Fibroblast of skin of abdomen (primary cell): Measurements from ENCODE around the gene MPL.
A peak's percentile ranks its signal among the peaks of the same experiment; 100 is the strongest.

Experiments used
- DNase-seq: peaks from one replicate; pipeline ENCODE4 v3.0.0-alpha.2; 2013

Gene MPL

DNA sequence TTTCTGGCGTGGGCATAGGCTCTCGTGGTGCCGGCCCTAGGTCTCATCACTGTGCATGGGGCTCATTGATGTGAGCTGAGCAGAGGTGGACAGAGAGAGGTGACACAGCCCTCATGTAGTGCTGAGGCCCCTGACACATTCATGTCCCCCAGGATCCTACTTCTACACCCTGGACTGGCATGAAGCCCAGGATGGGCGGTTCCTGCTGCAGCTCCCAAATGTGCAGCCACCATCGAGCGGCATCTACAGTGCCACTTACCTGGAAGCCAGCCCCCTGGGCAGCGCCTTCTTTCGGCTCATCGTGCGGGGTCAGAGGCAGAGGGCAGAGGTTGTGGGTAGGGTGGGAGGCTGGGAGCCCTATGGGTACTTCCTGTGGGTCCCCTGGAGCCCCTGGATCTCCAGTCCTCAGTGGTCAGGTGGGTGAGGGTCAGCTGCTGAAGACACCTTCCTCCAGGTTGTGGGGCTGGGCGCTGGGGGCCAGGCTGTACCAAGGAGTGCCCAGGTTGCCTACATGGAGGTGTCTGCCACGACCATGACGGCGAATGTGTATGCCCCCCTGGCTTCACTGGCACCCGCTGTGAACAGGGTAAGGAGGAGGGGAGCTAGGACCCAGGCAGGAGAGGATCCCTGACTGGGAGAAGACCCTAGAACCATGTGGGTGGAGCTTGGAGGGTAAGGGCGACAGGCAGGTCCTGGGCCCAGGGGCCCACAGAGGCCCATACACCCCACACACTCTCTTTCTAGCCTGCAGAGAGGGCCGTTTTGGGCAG is 30.7 kb upstream of the MPL start:
- DNase-seq: no peak

DNA sequence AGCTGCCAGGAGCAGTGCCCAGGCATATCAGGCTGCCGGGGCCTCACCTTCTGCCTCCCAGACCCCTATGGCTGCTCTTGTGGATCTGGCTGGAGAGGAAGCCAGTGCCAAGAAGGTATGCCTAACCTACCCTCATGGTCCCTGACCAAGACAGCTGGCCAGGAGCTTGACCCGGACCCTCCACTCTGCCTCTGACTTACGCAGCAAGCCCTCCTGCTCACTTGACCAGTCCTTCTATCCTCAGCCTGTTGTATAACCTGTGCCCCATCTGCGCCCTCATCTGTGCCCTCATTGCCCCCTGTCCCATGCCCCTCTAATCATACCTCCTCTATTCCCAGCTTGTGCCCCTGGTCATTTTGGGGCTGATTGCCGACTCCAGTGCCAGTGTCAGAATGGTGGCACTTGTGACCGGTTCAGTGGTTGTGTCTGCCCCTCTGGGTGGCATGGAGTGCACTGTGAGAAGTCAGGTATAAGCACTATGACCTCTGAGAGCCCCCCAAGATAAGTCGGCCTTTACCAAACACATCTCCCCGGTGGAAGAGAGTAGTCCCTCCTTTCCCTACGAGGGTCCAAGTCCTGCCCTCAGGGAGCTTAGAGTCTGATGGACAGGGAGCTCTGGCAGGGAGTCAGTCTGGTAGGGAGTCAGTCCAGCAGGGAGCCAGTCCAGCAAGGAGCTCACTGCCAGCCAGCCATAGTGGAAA is 30.0 kb upstream of the MPL start:
- no peak for DNase-seq

DNA sequence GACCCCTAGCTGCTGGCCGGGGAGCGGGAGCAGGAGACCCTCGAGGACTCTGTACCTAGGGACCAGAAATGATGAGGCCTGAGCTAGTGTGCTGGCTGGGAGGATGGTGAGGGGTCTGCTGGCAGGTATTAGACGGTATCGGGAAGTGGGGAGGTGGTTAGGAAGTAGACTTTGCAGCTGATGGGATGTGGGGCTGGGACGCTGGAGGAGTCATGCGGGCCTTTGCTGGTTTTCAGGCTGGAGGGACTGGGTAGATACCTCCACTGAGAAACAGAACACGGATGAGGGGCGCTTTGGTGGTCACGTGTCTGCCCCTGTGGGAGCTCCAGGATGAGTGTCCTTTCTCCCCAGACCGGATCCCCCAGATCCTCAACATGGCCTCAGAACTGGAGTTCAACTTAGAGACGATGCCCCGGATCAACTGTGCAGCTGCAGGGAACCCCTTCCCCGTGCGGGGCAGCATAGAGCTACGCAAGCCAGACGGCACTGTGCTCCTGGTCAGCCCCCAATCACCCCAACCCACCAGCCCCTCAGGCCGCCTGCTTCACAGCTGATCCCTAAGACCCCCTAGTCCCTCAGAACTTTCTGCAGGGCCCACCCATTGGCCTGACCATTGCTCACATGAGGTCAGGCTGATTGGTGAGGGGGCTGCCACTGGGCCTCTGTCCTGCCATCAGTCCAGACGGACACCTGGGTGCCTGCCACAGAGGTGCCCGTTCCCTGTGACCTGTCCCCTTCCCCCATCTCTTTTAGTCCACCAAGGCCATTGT is 28.8 kb upstream of the MPL start:
- no peak for DNase-seq

DNA sequence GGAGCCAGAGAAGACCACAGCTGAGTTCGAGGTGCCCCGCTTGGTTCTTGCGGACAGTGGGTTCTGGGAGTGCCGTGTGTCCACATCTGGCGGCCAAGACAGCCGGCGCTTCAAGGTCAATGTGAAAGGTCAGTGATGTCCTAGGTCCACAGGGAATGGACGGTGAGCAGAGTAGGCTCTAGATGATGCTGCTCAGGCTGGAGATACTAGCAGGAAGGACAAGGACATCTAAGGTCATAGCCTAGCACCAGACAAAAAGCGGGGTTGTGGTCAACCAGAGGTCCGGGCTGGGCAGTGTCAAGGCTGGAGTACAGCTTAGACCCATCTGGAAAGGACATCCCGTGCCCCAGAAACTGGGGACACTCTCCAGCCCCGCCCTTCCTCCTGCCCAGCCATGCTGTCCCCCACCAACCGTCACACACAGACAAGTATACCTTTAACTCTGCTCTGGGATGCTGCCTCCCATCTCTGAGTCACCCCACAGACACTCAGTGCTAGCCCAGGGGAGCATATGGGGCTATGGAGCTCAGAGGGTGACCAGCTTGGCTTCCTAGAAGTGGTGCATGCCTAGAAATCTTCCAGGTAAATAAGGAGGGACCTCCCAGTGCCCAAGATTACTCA is 28.1 kb upstream of the MPL start:
- DNase-seq: no peak

DNA sequence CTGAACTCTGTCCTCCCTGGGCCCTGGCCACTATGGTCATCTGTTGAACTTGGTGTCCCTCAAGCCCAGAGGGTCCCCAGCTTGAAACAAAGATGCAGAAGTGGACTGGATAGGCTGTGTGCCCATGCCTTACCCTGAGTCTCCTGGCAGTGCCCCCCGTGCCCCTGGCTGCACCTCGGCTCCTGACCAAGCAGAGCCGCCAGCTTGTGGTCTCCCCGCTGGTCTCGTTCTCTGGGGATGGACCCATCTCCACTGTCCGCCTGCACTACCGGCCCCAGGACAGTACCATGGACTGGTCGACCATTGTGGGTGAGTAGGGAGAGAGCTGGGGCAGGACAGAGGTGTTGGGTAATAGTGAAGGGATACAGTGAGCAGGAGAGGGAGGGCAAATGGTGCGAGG is 26.1 kb upstream of the MPL start:
- no peak for DNase-seq

DNA sequence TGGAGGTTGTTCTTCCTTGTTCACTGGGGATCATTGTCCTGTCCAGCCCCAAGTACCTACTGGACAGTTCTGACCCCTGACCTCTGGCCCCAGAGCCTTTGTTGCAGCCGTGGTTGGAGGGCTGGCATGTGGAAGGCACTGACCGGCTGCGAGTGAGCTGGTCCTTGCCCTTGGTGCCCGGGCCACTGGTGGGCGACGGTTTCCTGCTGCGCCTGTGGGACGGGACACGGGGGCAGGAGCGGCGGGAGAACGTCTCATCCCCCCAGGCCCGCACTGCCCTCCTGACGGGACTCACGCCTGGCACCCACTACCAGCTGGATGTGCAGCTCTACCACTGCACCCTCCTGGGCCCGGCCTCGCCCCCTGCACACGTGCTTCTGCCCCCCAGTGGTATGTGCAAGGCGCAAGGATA is 25.4 kb upstream of the MPL start:
- DNase-seq: no peak

DNA sequence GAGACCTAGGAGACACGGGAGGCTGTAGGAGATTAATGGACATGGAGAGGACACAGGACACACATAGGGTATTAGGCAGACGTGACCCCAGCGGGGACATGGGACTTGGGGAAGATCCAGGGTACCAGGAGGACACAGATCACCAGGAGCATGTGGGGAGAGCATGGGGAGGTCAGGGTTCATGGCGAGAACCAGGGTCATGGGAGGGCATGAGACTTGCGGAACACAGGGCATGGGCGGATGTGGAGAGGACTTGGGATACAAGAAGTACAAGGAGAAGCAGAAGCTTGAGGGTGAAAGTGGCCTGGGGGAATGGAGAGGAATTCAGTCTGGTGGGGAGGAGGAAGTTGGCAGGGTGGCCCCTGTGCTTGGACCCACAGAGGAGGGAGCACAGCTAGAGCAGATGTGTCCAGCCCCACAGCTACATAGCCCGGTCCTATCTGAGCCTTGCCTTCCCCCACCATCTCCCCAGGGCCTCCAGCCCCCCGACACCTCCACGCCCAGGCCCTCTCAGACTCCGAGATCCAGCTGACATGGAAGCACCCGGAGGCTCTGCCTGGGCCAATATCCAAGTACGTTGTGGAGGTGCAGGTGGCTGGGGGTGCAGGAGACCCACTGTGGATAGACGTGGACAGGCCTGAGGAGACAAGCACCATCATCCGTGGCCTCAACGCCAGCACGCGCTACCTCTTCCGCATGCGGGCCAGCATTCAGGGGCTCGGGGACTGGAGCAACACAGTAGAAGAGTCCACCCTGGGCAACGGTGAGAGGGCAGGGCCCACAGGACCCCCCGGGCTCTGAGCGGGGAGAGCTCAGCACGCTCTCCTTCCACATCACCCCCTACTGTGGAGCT is 24.7 kb upstream of the MPL start:
- DNase-seq: no peak

DNA sequence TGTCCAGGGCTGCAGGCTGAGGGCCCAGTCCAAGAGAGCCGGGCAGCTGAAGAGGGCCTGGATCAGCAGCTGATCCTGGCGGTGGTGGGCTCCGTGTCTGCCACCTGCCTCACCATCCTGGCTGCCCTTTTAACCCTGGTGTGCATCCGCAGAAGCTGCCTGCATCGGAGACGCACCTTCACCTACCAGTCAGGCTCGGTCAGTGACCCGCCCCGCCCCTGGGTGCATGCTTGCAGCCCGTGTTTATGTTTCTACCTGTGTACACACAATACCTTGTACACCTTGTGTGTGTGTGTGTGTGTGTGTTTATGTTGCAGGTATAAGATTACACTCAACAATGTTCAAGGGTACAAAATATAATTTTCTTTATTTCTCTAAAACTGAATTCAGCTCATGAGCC is 23.8 kb upstream of the MPL start:
- DNase-seq: no peak

DNA sequence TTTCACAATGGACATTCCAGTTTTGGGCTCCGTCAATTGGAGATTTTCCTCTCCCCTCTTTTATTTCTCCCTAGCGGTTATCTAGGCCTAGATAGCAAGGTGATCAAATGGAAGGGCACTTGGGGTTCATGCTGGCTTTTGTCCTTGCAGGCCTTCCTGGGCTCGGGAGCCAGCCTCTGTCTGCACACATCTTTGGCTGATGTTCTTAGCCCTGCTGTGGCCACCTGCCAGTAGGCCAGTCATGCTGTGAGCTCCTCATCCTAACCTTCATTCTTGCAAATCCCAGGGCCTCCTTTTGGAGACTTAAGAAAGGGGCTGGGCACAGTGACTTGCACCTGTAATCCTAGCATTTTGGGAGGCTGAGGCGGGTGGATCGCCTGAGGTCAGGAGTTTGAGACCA is 23.4 kb upstream of the MPL start:
- DNase-seq: no peak

DNA sequence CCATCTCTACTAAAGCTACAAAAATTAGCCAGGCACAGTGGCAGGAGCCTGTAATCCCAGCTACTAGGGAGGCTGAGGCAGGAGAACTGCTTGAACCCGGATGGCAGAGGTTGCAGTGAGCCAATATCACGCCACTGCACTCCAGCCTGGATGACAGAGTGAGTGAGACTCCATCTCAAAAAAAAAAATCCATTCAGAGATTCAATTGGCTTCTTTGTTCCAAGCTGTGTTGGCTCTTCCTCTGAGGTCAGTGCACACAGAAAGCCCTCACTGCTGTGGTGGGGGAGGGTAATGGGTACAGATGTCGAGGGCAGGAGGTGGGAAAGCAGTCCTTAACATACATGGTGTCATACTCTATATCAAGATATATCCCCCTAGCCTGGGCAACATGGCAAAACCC is 22.1 kb upstream of the MPL start:
- DNase-seq: no peak

DNA sequence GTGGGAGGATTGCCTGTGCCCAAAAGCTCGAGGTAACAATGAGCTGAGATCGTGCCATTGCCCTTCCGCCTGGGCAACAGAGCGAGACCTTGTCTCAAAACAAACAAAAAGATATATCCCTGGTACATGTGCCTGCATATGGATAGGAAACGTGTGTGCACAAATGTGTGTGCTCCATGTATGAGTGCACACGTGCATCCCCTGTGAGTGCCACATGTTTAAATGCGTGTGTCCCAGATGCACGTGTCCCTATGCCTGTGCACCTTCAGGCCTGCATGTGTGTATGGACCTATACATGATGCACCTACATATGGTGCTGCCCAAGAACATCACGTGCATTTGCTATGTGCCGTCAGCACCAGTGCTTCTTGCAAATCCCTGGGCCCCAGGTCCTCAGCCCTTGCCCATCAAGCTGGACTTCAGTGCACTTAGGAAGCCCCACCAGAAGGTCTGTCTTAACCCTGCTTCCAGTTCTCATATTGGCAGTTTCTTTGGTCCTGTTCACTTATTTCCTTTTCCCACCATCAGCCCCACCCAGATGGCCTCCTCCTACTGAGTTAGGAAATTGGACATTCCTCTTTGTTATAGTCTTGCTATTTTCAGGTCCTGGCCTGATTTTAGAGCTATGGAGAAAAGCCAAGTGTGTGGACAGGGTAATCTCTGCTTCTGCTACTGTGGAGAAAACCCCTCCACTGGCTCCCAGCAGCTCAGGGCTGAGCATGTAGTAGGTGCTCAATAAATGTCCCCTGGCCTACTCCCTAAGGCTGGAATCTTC is 21.5 kb upstream of the MPL start:
- no peak for DNase-seq

DNA sequence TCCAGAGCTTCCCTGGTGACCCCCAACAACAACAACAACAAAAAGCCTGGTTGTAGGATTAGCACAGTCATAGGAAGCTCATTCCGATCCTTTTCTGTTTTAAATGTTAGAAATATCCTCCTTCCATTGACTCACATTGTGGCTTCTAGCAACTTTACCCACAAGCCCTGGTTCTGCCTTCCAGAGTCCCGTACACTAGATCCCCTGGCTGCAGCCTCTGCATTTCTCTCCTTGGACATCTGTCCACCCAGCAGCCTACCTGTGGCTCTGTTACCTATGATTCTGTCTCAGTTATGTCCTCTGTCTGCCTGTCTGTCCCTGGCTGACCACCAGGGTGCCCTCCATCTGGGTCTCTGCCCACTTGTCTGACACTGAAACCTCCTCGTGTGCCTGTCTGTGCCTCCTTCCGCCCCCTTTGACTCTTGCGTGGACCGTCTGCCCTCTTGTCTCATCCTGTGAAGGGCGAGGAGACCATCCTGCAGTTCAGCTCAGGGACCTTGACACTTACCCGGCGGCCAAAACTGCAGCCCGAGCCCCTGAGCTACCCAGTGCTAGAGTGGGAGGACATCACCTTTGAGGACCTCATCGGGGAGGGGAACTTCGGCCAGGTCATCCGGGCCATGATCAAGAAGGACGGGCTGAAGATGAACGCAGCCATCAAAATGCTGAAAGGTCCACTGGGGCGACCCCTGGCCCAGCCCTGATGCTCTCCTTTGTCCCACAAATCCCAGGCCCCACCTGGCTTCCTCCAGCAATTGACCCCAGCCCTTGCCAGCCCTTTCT is 20.7 kb upstream of the MPL start:
- no peak for DNase-seq

DNA sequence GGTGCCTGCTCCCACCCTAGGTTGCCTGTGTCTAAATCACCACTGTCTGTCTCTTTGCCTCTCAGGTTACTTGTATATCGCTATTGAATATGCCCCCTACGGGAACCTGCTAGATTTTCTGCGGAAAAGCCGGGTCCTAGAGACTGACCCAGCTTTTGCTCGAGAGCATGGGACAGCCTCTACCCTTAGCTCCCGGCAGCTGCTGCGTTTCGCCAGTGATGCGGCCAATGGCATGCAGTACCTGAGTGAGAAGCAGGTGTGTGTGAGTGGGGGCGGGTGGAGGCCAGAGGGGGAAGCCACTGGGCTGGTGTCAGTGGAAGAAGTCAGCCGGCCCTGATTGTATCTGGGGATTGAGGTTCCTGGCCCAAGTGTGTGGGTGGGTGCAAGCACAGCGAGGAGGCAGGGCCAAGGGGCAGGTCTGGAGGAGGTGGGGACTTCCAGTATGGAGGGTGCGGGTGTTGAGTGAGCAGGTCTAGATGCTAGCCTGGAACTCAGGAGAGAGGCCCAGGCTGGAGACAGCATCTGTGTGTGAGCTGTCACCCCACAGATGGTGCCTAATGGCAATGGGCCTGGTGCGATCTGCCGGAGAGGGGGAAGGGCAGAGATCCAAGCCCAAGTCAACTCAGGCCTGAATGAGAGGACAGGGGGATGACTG is 19.7 kb upstream of the MPL start:
- peak; percentile 32 for DNase-seq

DNA sequence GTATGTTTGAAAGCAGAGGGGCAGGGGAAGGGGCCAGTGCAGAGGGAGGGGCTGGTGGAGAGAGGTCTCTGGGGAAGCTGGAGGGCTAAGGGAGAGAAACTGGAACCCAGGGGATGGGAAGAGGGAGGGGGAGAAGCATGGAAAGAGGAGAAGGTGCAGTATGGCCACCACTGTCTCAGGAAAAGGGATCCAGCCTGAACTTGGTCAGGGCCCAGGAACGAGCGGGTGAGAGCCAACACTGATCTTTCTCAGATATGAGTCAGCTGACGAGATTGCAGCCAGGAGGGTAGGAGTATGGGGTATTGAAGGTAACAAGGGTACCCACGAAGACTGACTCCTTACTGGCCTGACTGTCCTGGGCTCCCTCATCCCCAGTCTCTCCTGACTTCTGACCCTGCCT is 18.8 kb upstream of the MPL start:
- no peak for DNase-seq

DNA sequence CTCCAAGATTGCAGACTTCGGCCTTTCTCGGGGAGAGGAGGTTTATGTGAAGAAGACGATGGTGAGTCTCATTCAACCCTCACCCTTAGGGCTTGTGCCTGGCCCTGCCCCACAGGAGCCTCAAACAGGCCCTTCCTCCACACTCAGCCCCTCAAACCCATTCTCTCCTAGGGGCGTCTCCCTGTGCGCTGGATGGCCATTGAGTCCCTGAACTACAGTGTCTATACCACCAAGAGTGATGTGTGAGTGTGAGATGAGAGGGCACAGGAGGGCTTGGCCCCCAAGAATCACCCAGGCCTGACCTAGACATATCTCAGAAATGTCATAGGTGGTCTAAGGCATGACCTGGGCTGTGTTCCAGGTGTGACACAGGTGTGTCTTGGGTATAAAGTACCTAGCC is 18.3 kb upstream of the MPL start:
- DNase-seq: no peak

DNA sequence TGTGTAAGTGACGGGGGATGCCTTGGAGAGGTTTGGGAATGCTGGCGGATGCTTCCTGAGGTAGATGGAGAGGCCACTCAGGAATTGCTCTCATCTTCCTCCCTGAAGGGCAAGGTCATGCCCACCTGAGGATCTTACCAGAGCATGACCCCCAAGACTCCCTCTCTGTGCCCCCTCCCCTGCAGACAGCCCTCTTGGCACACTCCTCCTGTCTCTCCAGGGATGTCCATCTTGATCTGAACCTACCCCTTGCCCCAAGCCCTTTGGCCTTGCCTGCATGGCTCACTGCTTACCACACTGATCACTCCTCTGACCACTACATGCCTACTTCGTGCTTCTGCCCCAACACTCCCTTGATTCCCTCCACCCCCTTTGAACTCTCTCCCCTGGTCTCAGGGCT is 17.9 kb upstream of the MPL start:
- DNase-seq: no peak

DNA sequence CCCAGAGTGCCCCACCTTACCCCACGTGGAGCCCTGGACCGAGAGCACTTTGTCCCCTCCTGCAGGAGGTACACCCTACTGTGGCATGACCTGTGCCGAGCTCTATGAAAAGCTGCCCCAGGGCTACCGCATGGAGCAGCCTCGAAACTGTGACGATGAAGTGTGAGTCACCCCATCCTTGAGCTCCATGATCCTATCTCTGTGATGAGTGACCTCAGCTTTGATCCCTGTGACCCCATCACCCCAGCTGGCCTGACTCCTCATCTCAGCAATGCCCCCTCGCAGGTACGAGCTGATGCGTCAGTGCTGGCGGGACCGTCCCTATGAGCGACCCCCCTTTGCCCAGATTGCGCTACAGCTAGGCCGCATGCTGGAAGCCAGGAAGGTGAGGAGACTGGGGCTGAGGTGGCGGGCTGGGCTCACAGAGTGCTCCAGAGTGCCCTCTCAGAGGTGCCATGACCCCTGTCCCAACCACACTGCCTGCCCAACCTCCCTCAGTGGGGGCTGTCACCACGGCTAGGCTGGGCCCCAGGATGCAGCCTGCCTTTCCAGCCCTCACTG is 16.2 kb upstream of the MPL start:
- no peak for DNase-seq

DNA sequence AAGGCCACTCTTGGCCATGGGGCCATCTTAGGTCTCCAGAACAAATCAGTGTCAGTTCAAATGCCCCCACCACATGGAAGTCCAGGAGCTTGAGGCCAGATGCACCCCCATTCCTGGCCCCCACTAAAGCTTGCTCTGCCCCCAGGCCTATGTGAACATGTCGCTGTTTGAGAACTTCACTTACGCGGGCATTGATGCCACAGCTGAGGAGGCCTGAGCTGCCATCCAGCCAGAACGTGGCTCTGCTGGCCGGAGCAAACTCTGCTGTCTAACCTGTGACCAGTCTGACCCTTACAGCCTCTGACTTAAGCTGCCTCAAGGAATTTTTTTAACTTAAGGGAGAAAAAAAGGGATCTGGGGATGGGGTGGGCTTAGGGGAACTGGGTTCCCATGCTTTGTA is 15.1 kb upstream of the MPL start:
- no peak for DNase-seq

DNA sequence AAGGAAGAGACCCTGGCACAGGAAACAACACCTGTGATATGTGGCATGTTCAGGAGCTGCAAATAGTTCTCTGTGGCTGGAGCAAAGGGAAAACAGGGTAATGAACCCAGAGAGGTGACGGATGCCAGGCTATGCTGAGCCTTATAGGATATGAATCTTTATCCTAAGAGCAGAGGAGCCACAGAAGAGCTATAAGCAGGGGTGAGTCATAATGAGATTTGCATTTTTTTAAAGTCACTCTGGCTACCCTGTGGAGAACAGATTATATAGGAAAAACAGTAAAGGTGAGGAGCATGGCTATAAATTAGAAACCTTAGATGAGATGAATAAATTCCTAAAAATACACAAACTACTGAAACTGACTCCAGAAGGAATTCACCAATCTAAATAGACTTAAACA is 12.8 kb upstream of the MPL start:
- no peak for DNase-seq

DNA sequence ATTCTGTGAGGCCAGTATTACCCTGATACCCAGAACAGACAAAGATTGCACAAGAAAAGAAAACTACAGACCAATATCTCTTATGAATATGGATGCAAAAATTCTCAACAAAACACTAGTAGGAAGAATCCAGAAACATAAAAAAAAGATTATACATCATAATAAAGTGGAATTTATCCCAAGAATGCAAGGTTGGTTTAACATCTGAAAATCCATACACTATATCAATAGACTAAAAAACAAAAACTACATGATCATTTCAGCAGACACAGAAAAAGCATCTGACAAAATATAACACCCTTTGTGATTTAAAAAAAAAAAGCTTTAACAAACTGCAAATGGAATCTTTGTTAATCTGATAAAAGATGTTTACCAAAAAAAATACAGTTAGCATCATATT is 12.2 kb upstream of the MPL start:
- no peak for DNase-seq
